HEK293 (cell line): ENCODE results near the gene CXXC5.

ENCODE experiments used
- CTCF ChIP-seq: fragments of 450-650 bp; formaldehyde crosslinking; IDR thresholded peaks from 2 replicates; pipeline ENCODE4 v1.5.1; 2016; ENCODE audit warnings: missing biosample characterization, missing genetic modification characterization
- GLIS1 ChIP-seq: fragments of 450-650 bp; formaldehyde crosslinking; IDR thresholded peaks from 2 replicates; pipeline ENCODE4 v1.5.1; 2016; ENCODE audit warnings: missing biosample characterization, missing genetic modification characterization
- IKZF3 ChIP-seq: fragments of 450-650 bp; IDR thresholded peaks from 2 replicates; pipeline ENCODE4 v1.5.0; 2018; ENCODE audit warnings: missing biosample characterization, mild to moderate bottlenecking, missing genetic modification characterization, moderate library complexity
- KLF8 ChIP-seq: fragments of 450-650 bp; formaldehyde crosslinking; IDR thresholded peaks from 2 replicates; pipeline ENCODE4 v1.5.1; 2016; ENCODE audit warnings: missing biosample characterization, missing genetic modification characterization
- PRDM1 ChIP-seq: fragments of 450-650 bp; formaldehyde crosslinking; IDR thresholded peaks from 2 replicates; pipeline ENCODE4; 2016; ENCODE audit warnings: missing biosample characterization, missing genetic modification characterization
- PRDM10 ChIP-seq: fragments of 450-650 bp; formaldehyde crosslinking; IDR thresholded peaks from 2 replicates; pipeline ENCODE4 v1.5.1; 2016; ENCODE audit warnings: missing biosample characterization, missing genetic modification characterization
- SCRT1 ChIP-seq: fragments of 450-650 bp; formaldehyde crosslinking; IDR thresholded peaks from 2 replicates; pipeline ENCODE4 v1.5.1; 2016; ENCODE audit warnings: missing biosample characterization, missing genetic modification characterization, borderline replicate concordance
- SP7 ChIP-seq: fragments of 450-650 bp; formaldehyde crosslinking; IDR thresholded peaks from 2 replicates; pipeline ENCODE4 v1.5.1; 2016; ENCODE audit warnings: missing biosample characterization, missing genetic modification characterization
- WT1 ChIP-seq: fragments of 450-650 bp; formaldehyde crosslinking; IDR thresholded peaks from 2 replicates; pipeline ENCODE4 v1.5.1; 2016; ENCODE audit warnings: missing biosample characterization, missing genetic modification characterization
- YY2 ChIP-seq: fragments of 450-650 bp; formaldehyde crosslinking; IDR thresholded peaks from 2 replicates; pipeline ENCODE4 v1.5.1; 2016; ENCODE audit warnings: missing biosample characterization, missing genetic modification characterization
- ZNF239 ChIP-seq: fragments of 450-650 bp; formaldehyde crosslinking; IDR thresholded peaks from 2 replicates; pipeline ENCODE4 v1.5.1; 2016; ENCODE audit warnings: missing biosample characterization, missing genetic modification characterization
- ZNF324 ChIP-seq: fragments of 450-650 bp; formaldehyde crosslinking; IDR thresholded peaks from 2 replicates; pipeline ENCODE4 v1.5.1; 2016; ENCODE audit warnings: missing biosample characterization, missing genetic modification characterization
- ZNF433 ChIP-seq: fragments of 450-650 bp; formaldehyde crosslinking; IDR thresholded peaks from 2 replicates; pipeline ENCODE4 v1.5.1; 2016; ENCODE audit warnings: missing biosample characterization, missing genetic modification characterization, low read depth
- ZNF473 ChIP-seq: fragments of 450-650 bp; formaldehyde crosslinking; IDR thresholded peaks from 2 replicates; pipeline ENCODE4 v1.5.1; 2017; ENCODE audit warnings: missing biosample characterization, missing genetic modification characterization
- ZNF544 ChIP-seq: fragments of 450-650 bp; formaldehyde crosslinking; IDR thresholded peaks from 2 replicates; pipeline ENCODE4 v1.5.0; 2017; ENCODE audit warnings: missing biosample characterization, missing genetic modification characterization
- ZNF549 ChIP-seq: fragments of 450-650 bp; IDR thresholded peaks from 2 replicates; pipeline ENCODE4 v1.5.1; 2018; ENCODE audit warnings: missing biosample characterization, missing genetic modification characterization, mild to moderate bottlenecking, inconsistent platforms, moderate library complexity
- ZNF596 ChIP-seq: fragments of 450-650 bp; IDR thresholded peaks from 2 replicates; pipeline ENCODE4 v1.5.0; 2018; ENCODE audit warnings: missing biosample characterization, mild to moderate bottlenecking, missing genetic modification characterization, moderate library complexity
- ZNF610 ChIP-seq: fragments of 450-650 bp; formaldehyde crosslinking; IDR thresholded peaks from 2 replicates; pipeline ENCODE4 v1.5.1; 2016; ENCODE audit warnings: missing biosample characterization, missing genetic modification characterization, borderline replicate concordance
- ZNF658 ChIP-seq: fragments of 450-650 bp; formaldehyde crosslinking; IDR thresholded peaks from 2 replicates; pipeline ENCODE4; 2016; ENCODE audit warnings: missing biosample characterization, missing genetic modification characterization
- ZNF670 ChIP-seq: fragments of 450-650 bp; formaldehyde crosslinking; IDR thresholded peaks from 2 replicates; pipeline ENCODE4 v1.5.1; 2016; ENCODE audit warnings: missing biosample characterization, missing genetic modification characterization, low read depth
- ZNF76 ChIP-seq: fragments of 450-650 bp; formaldehyde crosslinking; IDR thresholded peaks from 2 replicates; pipeline ENCODE4; 2016; ENCODE audit warnings: low read depth, missing biosample characterization, missing genetic modification characterization, borderline replicate concordance
- ZNF768 ChIP-seq: fragments of 450-650 bp; formaldehyde crosslinking; IDR thresholded peaks from 2 replicates; pipeline ENCODE4 v1.5.1; 2018; ENCODE audit warnings: missing biosample characterization, mild to moderate bottlenecking, missing genetic modification characterization
- ZNF776 ChIP-seq: fragments of 450-650 bp; formaldehyde crosslinking; IDR thresholded peaks from 2 replicates; pipeline ENCODE4 v1.5.0; 2017; ENCODE audit warnings: missing biosample characterization, missing genetic modification characterization, borderline replicate concordance
- TF ChIP-seq, protein P1 (sequence below): fragments of 450-650 bp; formaldehyde crosslinking; IDR thresholded peaks from 2 replicates; pipeline ENCODE4 v1.5.1; 2016; ENCODE audit warnings: missing biosample characterization, missing genetic modification characterization

The CXXC5 gene

GRCh38 chr5:139637438-139638089 is 10.6 kb upstream of the CXXC5 start (continued):
- peak; percentile 36; the same call in 1 of the 2 replicates for TF ChIP-seq SP7 (tag by site-specific recombination)
- peak; percentile 41; the same call in 1 of the 2 replicates for TF ChIP-seq PRDM10 (tag by site-specific recombination)
- TF ChIP-seq ZNF596 (tag by site-specific recombination) = no peak
- no peak for TF ChIP-seq ZNF239 (tag by site-specific recombination)
- peak; percentile 23; the same call in 1 of the 2 replicates for TF ChIP-seq ZNF76 (tag by site-specific recombination)
- TF ChIP-seq, protein P1, sequence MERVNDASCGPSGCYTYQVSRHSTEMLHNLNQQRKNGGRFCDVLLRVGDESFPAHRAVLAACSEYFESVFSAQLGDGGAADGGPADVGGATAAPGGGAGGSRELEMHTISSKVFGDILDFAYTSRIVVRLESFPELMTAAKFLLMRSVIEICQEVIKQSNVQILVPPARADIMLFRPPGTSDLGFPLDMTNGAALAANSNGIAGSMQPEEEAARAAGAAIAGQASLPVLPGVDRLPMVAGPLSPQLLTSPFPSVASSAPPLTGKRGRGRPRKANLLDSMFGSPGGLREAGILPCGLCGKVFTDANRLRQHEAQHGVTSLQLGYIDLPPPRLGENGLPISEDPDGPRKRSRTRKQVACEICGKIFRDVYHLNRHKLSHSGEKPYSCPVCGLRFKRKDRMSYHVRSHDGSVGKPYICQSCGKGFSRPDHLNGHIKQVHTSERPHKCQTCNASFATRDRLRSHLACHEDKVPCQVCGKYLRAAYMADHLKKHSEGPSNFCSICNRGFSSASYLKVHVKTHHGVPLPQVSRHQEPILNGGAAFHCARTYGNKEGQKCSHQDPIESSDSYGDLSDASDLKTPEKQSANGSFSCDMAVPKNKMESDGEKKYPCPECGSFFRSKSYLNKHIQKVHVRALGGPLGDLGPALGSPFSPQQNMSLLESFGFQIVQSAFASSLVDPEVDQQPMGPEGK = peak; percentile 54
- TF ChIP-seq YY2 (tag by site-specific recombination) = no peak
- TF ChIP-seq ZNF610 (tag by site-specific recombination) = no peak
- peak; percentile 32; the same call in 1 of the 2 replicates for TF ChIP-seq CTCF (tag by site-specific recombination)
- no peak for TF ChIP-seq PRDM1 (tag by site-specific recombination)
- peak; percentile 26; the same call in 1 of the 2 replicates for TF ChIP-seq GLIS1 (tag by site-specific recombination)
- no peak for TF ChIP-seq ZNF549 (tag by site-specific recombination)
- TF ChIP-seq ZNF768 (tag by site-specific recombination) = no peak
- TF ChIP-seq ZNF776 = no peak
- no peak for TF ChIP-seq SCRT1 (tag by site-specific recombination)
- no peak for TF ChIP-seq ZNF670 (tag by site-specific recombination)
- TF ChIP-seq ZNF544 (tag by site-specific recombination) = no peak
- TF ChIP-seq ZNF433 (tag by site-specific recombination) = no peak
- peak; percentile 23; the same call in 1 of the 2 replicates for TF ChIP-seq KLF8 (tag by site-specific recombination)
- no peak for TF ChIP-seq ZNF658 (tag by site-specific recombination)
- no peak; the same call in 1 of the 2 replicates for TF ChIP-seq WT1
- TF ChIP-seq ZNF473 (tag by site-specific recombination) = no peak
- no peak for TF ChIP-seq IKZF3 (tag by site-specific recombination)
- no peak for TF ChIP-seq ZNF324 (tag by site-specific recombination)
